NCI-H1436 (cell line): Measurements from ENCODE around the gene RNF169.

Experiments used
- DNase-seq: peaks from one replicate; lab custom pipeline; 2025; lab: John Stamatoyannopoulos, UW

RNF169 gene

DNA sequence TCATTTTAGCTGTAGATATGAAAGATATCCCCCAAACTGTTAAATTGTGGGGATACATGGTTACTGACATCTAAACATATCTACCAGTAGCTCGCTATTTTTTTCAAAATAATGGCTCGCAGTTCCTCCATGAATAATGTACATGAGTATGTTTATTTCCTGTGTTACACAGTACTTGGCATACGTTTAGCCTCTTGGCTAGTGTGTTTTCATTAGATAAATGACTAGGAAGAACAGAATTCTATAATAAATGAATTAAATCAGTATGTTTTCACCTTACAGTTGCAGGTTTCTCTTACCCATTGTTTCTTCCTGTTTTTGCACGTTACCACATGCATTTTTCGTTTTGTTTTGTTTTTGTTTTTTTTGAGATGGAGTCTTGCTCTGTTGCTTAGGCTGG, 21.8 kb downstream of the RNF169 start:
- DNase-seq, result no peak

DNA sequence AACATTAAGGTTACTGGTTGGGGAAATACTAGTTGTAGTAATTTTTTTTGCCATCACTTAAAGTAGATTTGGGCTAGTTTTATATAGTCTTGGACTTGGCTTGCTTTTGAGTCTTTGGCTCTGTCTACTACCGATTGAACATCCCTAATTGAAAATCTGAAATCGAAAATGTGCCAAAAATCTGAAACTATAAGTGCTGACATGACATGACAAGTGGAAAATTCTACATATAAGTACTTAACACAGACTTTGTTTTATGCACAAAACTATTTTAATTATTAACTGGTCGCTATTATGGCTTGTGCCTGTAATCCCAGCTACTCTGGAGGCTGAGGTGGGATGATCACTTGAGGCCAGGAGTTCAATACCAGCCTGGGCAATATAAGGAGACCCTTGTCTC, 22.5 kb downstream of the RNF169 start:
- DNase-seq, result no peak

DNA sequence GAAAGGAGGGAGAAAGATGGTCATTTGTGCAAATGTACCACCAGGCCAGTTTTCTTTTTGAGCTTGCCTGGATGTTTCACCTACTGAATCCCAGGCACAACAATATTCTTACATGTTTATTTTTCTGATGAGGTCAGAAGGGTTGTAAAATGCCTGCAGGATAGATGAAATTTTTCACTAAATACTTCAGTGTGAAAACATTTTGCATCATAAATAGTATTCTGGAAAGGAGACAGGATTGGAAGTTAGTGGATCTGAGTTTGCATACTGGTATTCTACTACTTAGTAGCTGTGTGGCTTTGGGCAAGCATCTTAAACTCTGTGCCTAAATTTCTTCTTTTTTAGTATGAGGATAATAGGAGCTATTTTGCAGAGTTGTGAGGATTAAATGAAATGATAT, 24.8 kb downstream of the RNF169 start:
- no peak for DNase-seq

DNA sequence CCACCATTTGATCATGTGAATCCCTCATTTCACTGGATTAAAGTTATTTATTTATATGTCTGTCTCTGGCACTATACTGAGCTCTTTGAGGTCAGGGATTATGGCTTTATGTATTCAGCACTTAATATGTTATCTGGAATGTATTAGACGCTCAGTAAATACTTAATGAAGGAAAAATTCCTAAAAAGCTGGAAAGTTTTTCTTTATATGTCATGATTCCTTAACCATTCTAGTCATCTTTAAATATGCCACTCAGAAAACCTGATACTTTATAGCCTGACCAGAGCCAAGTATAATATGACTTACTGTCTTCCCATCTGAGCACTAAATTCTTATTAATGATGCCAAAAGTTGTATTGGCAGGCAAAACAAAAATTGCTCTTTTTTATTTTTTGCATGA, 27.1 kb downstream of the RNF169 start:
- no peak for DNase-seq

DNA sequence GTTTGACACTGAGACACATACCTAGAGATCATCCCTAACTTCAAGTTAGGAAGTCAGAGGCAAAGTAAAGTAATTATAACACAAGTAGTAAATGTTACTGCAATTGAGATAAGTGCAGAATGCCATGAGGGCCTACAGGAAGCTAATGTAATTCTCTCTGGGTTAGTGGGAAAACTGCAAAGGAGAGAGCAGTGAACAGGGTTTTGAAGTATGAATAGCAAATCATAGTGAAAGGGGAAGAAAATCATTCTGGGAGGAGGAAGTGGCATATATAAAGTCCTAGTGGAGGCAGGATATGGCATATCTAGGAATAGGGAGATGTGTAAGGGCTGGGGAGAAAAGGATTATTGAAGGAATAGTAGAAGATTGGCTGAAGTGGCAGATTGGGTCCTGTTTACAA, 27.9 kb downstream of the RNF169 start:
- DNase-seq, result no peak

DNA sequence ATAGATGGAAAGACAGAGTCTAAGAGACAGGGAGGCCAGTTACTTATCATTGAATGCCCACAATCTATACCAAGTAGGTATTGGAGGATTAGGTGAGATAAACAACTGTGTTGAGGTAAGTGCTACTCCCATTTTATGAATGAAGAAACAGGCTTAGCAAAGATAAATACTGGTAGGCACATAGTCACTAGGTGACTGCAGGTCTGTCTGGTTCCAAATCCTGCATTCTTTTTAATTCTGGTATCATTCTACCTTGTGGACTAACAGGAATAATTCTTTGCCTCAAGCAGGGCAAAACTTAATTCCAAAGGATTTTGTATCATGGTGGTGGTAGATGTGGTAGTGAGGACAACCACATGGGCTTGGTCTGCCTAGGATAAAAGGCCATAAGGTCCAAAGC, 28.4 kb downstream of the RNF169 start:
- DNase-seq, result no peak

DNA sequence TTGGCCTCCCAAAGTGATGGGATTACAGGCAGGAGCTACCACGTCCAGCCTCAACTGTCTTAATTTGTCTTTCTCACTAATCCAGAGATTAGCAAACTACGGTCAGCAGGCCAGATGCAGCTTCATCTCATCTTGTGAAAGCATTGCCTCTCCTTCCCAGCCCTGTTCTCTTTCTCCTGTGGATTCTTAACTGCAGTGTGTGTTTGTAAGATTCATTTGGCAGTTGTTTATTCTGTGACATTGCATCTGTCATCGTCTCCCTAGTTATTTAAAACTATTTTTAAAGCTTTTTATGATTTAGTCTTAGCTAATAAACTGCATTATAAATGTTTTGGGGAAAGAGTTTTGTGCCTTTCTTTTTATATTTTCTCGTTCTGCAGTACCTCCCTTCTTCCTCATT, 29.2 kb downstream of the RNF169 start:
- DNase-seq, result no peak

DNA sequence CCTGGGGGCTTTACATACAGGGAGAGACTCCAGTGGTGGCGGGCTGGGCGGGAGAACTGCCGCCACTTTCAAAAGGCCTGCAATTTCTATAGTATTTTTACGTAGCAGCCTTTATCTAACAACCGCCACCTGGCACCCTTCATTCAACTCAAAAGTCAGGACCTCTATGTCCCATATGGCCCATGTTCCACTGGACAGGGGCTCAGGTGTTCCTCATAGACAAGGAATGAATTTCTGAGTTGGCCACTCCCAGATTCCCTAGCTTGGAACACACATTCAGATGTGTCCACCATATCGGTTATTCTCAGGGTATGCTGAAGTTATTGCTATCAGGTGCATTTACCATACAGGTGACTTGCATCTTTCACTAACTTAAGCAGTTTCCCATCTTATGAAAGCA, 29.9 kb downstream of the RNF169 start:
- no peak for DNase-seq

DNA sequence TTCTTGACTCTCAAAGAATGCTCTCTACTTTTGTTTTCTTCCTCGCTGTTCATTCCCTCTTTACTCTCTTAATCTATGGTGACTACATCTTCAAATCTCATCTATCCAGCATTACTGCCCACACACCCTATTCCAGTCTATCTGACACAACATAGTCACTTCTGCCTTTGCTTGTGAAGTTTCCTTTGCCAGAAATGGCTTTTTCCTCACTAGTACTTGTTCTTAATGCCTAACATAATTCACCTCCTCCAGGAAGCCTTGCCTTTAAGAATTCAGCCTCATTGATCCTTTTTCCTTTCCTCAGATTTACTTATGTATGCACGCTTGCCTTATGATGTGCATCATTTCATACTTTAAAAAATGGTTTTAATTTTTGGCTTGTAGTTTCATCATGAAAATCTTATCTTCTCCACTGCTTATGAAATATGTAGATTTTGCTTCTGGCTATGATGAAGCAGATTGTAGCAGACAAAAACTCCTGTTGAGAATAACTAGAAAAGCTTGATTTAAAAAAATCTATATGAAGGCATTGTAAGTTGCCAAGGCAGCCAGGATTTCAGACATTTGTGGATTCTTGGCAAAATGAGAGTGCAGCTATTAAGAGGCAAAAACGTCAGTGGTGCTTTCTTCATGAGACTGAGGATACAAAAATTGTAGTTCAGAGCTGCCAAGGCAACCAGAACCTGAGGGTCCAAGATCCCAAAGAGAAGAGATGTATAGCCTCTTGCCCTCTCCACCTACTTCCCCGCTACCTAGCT, 31.8 kb downstream of the RNF169 start:
- DNase-seq, result no peak

DNA sequence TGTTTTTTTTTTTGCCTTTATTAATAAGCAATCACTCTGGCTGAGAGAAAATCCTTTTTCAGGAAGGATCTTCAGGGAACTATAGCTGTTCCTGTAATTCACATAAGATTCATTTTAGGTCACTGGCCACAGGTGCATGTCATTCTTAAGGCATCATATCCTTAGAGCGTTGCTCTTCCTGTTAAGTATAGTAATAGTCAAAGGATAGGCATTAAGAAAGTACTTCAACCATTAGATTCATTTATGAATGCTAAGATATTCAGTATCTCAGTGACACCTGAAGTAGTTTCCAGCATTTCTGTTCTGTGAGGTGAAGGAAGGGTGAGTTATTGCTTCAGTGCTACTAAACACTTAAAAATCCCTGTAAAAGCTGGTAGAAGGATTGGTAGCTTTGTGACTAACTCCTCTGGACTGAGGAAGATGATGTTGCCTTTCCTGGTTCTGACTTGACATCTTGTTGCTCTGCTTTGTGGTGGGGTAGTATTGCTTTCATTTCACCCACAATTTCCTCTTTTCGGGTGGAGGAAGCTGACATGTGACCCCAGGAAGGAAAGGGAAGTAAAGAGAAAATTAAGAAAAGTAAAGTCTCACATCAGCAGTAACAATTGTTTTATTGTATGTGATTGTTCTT, 34.7 kb downstream of the RNF169 start:
- DNase-seq, result no peak

DNA sequence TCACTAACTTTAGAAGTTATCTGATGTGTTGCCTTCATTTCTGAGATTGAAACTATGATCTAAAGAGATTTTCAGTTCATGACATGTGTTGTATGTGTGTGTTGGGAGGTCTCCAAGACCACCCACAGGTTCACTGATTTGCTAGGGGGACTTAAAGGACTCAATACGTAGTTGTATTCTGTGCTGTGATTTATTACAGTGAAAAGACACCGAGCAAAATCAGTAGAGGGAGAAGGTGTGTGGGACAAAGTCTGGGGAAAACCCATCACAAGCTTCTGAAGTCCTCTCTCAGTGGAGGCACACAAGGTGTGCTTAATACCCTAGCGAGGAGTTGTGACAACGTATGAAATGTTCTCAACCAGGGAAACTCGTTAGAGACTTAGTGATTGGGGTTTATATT, 35.6 kb downstream of the RNF169 start:
- DNase-seq, result no peak

DNA sequence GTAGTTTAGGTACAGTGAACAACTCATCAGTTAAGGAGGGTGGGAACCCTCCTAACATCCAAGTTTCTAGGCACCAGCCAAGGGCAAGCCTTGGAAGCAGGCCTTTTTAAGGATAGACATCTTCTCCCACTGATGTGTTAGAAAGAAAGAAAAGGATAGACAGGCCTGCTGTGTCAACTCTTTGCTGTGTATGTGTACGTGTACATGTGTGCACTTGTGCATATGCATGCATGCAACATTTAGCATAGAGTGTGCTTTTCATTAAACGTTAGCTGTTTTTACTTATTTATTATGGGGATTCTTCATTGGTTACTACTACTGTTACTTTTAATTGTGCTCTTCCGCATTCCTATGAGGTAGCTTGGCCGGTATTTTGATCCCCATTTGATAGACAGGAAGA, 36.1 kb downstream of the RNF169 start:
- no peak for DNase-seq

DNA sequence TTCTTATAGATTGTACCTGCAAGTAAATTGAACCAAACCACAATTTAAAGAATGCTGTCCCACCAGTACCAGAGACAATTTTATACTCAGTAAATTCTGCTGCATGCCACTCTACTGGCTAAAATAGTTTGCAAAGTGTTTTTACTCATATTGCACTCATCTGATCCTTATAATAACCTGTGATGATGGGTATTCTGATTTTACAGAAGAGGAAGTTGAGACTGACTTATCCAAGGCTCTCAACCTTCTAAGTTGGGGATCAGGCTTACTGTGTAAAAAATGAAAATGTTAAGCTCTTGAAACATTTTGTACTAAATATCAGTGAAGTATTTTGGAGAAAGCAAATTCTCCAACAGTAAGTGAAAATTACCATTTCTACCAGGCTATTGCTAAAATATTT, 37.9 kb downstream of the RNF169 start:
- no peak for DNase-seq

DNA sequence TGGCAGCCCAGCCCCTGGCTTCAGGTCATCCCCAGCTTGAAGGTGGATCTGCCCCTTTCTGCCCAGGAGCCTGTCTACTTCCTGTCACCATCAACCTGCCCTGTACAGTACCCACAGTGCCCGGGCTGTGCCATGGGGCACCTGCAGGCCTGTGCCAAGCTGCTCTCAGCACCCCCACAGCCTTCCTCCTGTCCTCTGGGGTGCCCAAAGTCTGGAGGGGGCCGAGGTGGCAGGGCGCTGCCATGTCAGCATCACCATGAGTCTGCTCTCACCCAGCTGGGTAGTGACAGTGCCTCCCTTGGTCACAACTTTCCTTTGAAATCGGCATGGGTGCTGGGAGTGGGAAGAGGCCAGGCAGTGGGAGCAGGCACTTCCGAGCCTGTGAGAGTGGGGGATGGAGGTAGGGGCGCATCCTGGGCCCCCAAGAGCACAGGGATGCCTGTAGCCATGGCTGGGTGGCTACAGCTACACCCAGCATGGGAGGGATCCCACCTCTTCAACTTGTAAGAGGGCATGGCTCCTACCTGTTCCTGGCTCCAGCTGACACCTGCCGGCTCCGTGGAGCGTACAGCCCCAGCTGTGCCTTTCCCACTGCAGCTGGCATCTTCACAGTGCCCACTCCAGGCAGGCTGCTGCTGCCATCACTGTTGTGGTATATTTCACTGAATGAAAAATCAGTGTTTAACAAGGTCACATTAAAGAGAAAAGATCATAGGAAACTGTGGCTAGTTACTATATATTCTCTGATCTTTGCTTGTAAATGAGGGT, 42.9 kb downstream of the RNF169 start:
- DNase-seq, result no peak

DNA sequence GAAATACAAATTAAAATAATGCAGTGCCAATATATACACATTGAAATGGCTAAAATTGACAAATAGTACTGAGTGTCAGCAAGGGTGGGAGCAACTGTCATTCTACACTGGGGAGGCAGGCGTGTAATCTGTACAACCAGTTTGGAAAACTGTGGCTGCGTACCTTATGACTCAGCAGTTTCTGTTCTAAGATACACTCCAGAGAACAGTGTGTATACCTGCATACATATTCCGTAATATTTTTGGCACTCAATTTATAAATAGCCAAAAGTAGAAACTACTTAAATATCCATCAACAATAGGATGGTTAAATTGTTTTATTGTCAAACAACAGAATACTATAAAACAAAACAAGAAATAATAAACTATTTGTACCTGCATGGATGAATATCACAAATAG, 57.6 kb downstream of the RNF169 start:
- DNase-seq, result no peak

DNA sequence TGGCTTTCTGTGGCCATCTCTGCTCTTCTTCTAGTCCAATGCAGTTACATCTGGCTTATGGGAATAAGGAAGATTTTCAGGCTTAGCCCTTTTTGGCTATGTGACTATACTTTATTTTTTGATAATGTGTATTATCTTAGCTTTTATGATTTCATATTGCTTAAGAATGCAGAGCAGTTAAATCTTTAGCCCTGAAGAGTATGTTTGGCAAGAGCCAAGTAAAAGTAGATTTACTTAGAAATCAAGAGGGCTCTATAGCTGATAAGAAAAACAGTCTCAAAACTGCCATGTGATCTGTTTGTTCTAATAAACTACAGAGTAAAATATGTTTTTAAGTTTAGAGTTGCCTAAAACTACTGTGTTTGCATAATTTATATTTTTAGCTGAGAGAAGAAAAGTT, 61.2 kb downstream of the RNF169 start:
- DNase-seq, result no peak

DNA sequence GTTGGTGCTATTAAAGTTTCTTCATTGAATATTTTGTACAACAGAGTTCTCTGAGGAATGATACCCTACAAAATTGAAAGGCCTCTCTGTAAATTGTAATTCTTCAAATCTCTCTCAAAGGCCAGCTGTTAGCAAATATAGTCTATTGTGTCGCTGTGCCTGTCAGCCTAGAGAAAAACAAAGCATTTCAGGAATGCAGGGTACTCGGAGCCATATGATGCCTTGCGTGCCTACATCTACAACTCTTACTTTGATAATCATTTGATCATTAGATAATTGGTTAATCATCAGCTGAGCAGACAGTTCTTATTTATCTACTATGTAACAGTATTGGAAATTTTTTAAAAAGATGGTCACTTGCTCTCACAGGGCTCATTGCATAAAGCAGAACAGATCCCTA, 67.3 kb downstream of the RNF169 start:
- DNase-seq, result no peak

DNA sequence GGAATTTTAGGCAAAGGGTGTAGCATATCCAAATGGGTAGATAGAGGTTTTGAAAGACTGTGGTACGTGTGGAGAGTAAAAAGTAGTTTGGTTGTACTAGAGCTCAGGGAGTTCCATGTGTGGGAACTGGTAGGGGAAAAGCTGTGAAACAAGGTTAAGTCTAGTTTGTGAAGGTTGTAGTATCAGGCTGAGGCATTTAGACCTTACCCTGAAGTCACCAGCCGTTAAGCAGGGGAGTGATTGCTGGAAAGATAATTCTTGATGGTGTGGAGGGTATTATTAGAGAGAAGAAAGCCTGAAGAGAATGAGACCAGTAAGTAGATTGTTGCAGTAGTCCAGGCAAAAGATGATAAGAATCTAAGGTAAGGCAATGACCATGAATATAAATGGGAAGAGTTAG, 68.0 kb downstream of the RNF169 start:
- no peak for DNase-seq

DNA sequence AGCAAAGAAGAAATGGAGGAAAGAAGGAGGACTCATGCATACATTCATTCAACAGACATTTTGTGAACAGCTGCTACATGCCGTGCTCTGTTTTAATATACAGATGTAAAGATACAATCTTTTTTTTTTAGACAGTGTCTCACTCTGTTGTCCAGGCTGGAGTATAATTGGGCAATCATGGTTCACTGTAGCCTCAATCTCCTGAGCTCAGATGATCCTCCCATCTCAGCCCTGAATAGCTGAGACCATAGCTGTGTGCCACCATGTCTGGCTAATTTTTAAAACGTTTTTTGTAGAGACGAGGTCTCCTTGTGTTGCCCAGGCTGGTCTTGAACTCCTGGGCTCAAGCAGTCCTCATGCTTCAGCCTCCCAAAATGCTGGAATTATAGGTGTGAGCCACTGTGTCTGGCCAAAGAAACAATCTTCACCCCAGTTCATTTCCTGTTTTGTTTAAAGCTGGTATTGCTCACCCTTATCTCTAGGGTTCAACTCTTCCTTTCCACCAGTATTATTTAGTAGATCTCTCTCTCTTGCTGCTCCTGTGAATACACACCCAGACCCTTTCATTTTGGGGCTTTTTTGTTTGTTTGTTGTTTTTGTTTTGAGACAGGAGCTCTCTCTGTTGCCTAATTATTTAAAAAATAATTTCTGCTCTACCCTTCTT, 69.8 kb downstream of the RNF169 start:
- no peak for DNase-seq

DNA sequence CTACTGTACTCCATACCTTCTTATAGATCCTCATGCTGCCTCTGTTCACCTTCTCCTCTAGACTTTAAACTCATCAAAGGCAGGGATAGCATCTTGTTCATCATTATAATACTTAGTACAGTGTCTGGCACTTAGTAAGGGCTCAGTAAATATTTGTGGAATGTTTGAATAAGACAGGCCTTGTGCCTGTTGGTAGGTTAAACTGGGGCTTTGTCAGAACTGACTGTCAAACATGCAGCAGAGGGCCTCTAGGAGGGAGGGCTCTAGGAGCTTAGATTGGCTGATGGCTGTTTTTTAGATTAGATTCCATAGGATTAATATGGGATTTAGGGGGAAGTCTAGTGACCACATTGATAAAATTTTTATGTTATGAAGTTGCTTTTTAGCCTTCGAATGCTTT, 70.8 kb downstream of the RNF169 start:
- no peak for DNase-seq

DNA sequence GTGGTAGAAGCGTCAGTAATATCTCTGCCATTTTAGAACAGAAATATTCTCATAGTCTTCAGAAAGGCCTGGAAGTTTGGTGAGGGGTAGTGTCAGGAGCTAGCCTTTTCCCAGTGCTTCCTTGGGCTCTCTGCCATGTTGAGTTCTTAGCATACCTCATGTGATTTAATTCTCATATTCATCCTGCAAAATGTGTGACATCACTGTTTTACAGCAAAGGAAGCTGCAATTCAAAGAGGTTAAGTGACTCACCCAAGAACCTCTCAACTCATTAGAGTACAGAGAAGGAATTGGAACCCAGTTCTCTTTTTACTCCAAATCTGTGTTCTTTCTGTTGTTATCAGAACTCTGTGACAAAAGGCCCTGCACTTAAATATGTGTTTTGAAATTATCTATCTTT, 72.1 kb downstream of the RNF169 start:
- DNase-seq, result no peak

DNA sequence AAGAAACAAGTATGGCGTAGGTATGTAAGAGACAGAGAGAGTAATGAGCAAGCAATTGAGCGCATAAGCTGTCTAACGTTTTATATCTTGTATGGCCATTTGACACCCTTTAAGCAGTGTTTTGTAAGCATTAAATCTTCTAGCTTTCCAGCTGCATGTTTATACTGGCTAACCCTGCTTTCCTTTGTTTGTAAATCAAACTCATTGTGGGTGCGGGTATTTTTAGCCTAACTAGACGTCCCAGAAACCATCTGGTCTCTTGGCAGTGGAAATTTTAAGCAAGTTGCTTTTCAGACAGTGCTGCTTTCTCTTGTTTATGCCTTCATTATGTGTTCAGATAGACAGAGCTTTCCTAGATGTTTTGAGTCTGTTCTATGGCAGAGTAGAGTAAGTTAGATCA, 73.5 kb downstream of the RNF169 start:
- no peak for DNase-seq
